Suprapubic skin (tissue), 4 donors: ENCODE data around the gene HNMT. TPM values are rescaled to one million over a fixed set of nuclear protein-coding genes. Genes with fewer than 3 reads are reported as not detected.
"Not testable (repeated sequence)": the region's sequence is repeated elsewhere in the genome, so short reads cannot be mapped to it uniquely, and the experiment has no call there.

ENCODE experiments used
- DNase-seq, 2 donors: peaks; one replicate each; pipeline ENCODE4 v3.0.0-alpha.2; 2019; ENCODE audit warnings: low spot score in 2 of 2
- H3K27ac ChIP-seq: fragments of 200-600 bp; sonication (generic); one replicate; pipeline ENCODE4 v1.5.1; 2019
- H3K27me3 ChIP-seq: fragments of 200-600 bp; sonication (generic); one replicate; pipeline ENCODE4 v1.5.1; 2019
- H3K36me3 ChIP-seq: fragments of 200-600 bp; sonication (generic); one replicate; pipeline ENCODE4 v1.5.1; 2019
- H3K4me1 ChIP-seq: fragments of 200-600 bp; sonication (generic); one replicate; pipeline ENCODE4 v1.5.1; 2019
- H3K4me3 ChIP-seq: fragments of 200-600 bp; sonication (generic); one replicate; pipeline ENCODE4 v1.5.1; 2019; ENCODE audit warnings: mild to moderate bottlenecking
- H3K9me3 ChIP-seq: fragments of 200-600 bp; sonication (generic); one replicate; pipeline ENCODE4 v1.5.1; 2019
- EP300 ChIP-seq: sonication (generic); formaldehyde crosslinking; IDR thresholded peaks from one replicate; pipeline ENCODE4 v1.6.1; 2017; ENCODE audit warnings: antibody characterized with exemption
- POLR2A ChIP-seq, 2 donors: fragments of 450-650 bp; IDR thresholded peaks; one replicate each; pipeline ENCODE4 v1.6.1; 2017; ENCODE audit warnings: antibody characterized with exemption in 2 of 2, mild to moderate bottlenecking in 2 of 2, moderate library complexity in 2 of 2
- POLR2AphosphoS5 ChIP-seq, 3 donors: sonication (generic); formaldehyde crosslinking; IDR thresholded peaks; one replicate each; pipeline ENCODE4 v1.6.1; 2017; ENCODE audit warnings: antibody characterized with exemption in 3 of 3
- WGBS: methylation state at CpG from one replicate; pipeline ENCODE4 v1.1.5; 2018; 5-methylcytosine and 5-hydroxymethylcytosine counted together
- total RNA-seq, 4 donors: library from RNA; depleted of rRNA; stranded (reverse); fragments of >200 nt; gene quantifications; one replicate each; pipeline ENCODE4 v1.1.0, GENCODE V29; 2016
- TF ChIP-seq, protein P1 (sequence below), 2 donors: fragments of 200-600 bp in 1 of 2; fragments of 450-650 bp in 1 of 2; sonication (generic) in 1 of 2; IDR thresholded peaks; one replicate each; pipeline ENCODE4 v1.5.1; 2016 to 2019; ENCODE audit warnings: antibody characterized with exemption in 2 of 2, mild to moderate bottlenecking in 1 of 2, moderate library complexity in 1 of 2

HNMT gene
- total RNA-seq, 4 donors from 2014 or later: 16.7 to 28.5 (median 19.9) TPM

- Histone ChIP-seq H3K27ac (no peak overlapping the region), H3K4me1 (no peaks in the 10 kb centered on the region), H3K36me3 (peaks cover 4% of the 10 kb centered on the region), H3K4me3 (no peak overlapping the region), H3K27me3 (no peaks in the 10 kb centered on the region), H3K9me3 (no peaks in the 10 kb centered on the region)
- TF ChIP-seq EP300: no peak
- no peak for TF ChIP-seq POLR2AphosphoS5 (IDR thresholded peaks at IDR 0.05)
- TF ChIP-seq, protein P1, sequence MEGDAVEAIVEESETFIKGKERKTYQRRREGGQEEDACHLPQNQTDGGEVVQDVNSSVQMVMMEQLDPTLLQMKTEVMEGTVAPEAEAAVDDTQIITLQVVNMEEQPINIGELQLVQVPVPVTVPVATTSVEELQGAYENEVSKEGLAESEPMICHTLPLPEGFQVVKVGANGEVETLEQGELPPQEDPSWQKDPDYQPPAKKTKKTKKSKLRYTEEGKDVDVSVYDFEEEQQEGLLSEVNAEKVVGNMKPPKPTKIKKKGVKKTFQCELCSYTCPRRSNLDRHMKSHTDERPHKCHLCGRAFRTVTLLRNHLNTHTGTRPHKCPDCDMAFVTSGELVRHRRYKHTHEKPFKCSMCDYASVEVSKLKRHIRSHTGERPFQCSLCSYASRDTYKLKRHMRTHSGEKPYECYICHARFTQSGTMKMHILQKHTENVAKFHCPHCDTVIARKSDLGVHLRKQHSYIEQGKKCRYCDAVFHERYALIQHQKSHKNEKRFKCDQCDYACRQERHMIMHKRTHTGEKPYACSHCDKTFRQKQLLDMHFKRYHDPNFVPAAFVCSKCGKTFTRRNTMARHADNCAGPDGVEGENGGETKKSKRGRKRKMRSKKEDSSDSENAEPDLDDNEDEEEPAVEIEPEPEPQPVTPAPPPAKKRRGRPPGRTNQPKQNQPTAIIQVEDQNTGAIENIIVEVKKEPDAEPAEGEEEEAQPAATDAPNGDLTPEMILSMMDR (IDR thresholded peaks at IDR 0.05): no peak
- TF ChIP-seq POLR2A (IDR thresholded peaks at IDR 0.05): no peak
- no peak for DNase-seq
Observed at GRCh38 chr2:137987011-137987410, 22.7 kb downstream of the HNMT start.

GRCh38 chr2:137991078-137991477 is 26.8 kb downstream of the HNMT start:
- no peaks in the 10 kb centered on the region for H3K27me3 ChIP-seq
- no peak for TF ChIP-seq POLR2AphosphoS5 (IDR thresholded peaks at IDR 0.05)
- TF ChIP-seq, protein P1 (IDR thresholded peaks at IDR 0.05): no peak
- no peak for TF ChIP-seq POLR2A (IDR thresholded peaks at IDR 0.05)
- TF ChIP-seq EP300: no peak
- no peak for DNase-seq

GRCh38 chr2:137992039-137992646 is 27.9 kb downstream of the HNMT start:
- H3K4me3 ChIP-seq: no peak overlapping the region
- H3K4me1 ChIP-seq: no peaks in the 10 kb centered on the region
- TF ChIP-seq EP300 (no peak), POLR2AphosphoS5 (IDR thresholded peaks at IDR 0.05) (no peak), POLR2A (IDR thresholded peaks at IDR 0.05) (no peak)
- TF ChIP-seq, protein P1 (IDR thresholded peaks at IDR 0.05): no peak
- no peaks in the 10 kb centered on the region for H3K9me3 ChIP-seq
- no peak for DNase-seq
- peaks cover 7% of the 10 kb centered on the region for H3K36me3 ChIP-seq
- H3K27ac ChIP-seq: no peak overlapping the region
- WGBS: 95% methylated on average over 6 of the region's 6 CpGs
- H3K27me3 ChIP-seq: no peaks in the 10 kb centered on the region

More at GRCh38 chr2:137991078-137991477, 26.8 kb downstream of the HNMT start:
- H3K4me1 ChIP-seq: no peaks in the 10 kb centered on the region
- peaks cover 7% of the 10 kb centered on the region for H3K36me3 ChIP-seq
- H3K9me3 ChIP-seq: no peaks in the 10 kb centered on the region
- no peak overlapping the region for H3K27ac ChIP-seq
- H3K4me3 ChIP-seq: no peak overlapping the region

- not testable (repeated sequence) for H3K27ac ChIP-seq, H3K9me3 ChIP-seq, DNase-seq, H3K4me1 ChIP-seq, H3K36me3 ChIP-seq, H3K27me3 ChIP-seq, H3K4me3 ChIP-seq
- WGBS: 96% methylated on average over 1 of the region's 1 CpG
Observed at GRCh38 chr2:137993715-137994476, 29.6 kb downstream of the HNMT start.

- H3K9me3 ChIP-seq, H3K27ac ChIP-seq, DNase-seq, H3K27me3 ChIP-seq, H3K4me1 ChIP-seq, H3K4me3 ChIP-seq, H3K36me3 ChIP-seq: not testable (repeated sequence)
- WGBS: 89% methylated on average over 2 of the region's 2 CpGs
Observed at GRCh38 chr2:137995368-137995767, 31.1 kb downstream of the HNMT start.

GRCh38 chr2:137996158-137996557 is 31.9 kb downstream of the HNMT start:
- DNase-seq, H3K9me3 ChIP-seq, H3K27ac ChIP-seq, H3K4me3 ChIP-seq, H3K4me1 ChIP-seq, H3K27me3 ChIP-seq: not testable (repeated sequence)
- H3K36me3 ChIP-seq: peaks cover 11% of the 10 kb centered on the region

DNA sequence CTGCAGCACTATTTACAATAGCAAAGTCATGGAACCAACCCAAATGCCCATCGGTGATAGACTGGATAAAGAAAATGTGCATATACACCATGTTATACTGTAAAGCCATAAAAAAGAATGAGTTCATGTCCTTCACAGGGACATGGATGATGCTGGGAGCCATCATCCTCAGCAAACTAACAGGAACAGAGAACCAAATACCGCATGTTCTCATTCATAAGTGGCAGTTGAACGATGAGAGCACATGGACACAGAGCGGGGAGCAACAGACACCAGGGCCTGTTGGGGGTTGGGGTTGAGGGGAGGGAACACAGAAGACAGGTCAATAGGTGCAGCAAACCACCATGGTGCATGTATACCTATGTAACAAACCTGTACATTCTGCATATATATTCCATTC is 33.5 kb downstream of the HNMT start:
- no peak overlapping the region for H3K27ac ChIP-seq
- DNase-seq: no peak
- no peak overlapping the region for H3K4me3 ChIP-seq
- WGBS: 97% methylated on average over 4 of the region's 4 CpGs
- TF ChIP-seq, protein P1 (IDR thresholded peaks at IDR 0.05): no peak
- TF ChIP-seq POLR2A (IDR thresholded peaks at IDR 0.05) (no peak), EP300 (no peak), POLR2AphosphoS5 (IDR thresholded peaks at IDR 0.05) (no peak)
- no peaks in the 10 kb centered on the region for H3K27me3 ChIP-seq
- H3K36me3 ChIP-seq: peaks cover 17% of the 10 kb centered on the region
- no peaks in the 10 kb centered on the region for H3K4me1 ChIP-seq
- no peaks in the 10 kb centered on the region for H3K9me3 ChIP-seq
